ENCODE results near the gene SYCE1L.
"Not testable (repeated sequence)": the region's sequence is repeated elsewhere in the genome, so short reads cannot be mapped to it uniquely, and the experiment has no call there.

DNA sequence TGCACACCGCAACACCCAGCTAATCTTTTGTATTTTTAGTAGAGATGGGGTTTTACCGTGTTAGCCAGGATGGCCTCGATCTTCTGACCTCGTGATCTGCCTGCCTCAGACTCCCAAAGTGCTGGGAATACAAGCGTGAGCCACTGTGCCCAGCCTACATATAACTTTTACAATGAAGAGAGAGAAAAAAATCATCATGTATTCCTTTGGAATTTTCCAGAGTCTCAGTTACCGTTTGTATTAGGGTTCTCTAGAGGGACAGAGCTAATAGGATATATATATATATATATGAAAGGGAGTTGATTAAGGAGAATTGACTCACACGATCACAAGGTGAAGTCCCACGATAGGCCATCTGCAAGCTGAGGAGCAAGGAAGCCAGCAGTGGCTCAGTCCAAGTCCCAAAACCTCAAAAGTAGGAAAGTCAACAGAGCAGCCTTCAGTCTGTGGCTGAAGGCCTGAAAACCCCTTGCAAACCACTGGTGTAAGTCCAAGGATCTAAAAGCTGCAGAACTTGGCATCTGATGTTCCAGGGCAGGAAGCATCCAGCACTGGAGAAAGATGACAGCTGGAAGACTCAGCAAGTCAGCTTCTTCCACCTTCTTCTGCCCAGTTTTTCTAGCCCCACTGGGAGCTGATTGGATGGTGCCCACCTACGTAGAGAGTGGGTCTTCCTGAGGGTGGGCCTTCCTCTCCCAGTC is 33.5 kb upstream of the SYCE1L start:
- TF ChIP-seq, protein P1, sequence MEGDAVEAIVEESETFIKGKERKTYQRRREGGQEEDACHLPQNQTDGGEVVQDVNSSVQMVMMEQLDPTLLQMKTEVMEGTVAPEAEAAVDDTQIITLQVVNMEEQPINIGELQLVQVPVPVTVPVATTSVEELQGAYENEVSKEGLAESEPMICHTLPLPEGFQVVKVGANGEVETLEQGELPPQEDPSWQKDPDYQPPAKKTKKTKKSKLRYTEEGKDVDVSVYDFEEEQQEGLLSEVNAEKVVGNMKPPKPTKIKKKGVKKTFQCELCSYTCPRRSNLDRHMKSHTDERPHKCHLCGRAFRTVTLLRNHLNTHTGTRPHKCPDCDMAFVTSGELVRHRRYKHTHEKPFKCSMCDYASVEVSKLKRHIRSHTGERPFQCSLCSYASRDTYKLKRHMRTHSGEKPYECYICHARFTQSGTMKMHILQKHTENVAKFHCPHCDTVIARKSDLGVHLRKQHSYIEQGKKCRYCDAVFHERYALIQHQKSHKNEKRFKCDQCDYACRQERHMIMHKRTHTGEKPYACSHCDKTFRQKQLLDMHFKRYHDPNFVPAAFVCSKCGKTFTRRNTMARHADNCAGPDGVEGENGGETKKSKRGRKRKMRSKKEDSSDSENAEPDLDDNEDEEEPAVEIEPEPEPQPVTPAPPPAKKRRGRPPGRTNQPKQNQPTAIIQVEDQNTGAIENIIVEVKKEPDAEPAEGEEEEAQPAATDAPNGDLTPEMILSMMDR (IDR thresholded peaks at IDR 0.05), result not testable (repeated sequence)
- TF ChIP-seq POLR2A (IDR thresholded peaks at IDR 0.05), result not testable (repeated sequence)

All from testis (tissue), 2 donors.